NCI-H2081 (cell line): ENCODE data around the gene PTPRN2.

Experiments
- DNase-seq, 2 experiments: peaks; one replicate each; lab custom pipeline; 2025; lab: John Stamatoyannopoulos, UW

PTPRN2 gene

GRCh38 chr7:158576050-158576762 lies 11.4 kb downstream of the PTPRN2 start:
- DNase-seq, result no peak

- DNase-seq, result no peak
These were observed 13.2 kb downstream of the PTPRN2 start for GRCh38 chr7:158574308-158575036.

- DNase-seq, result no peak
These were observed 14.3 kb downstream of the PTPRN2 start for GRCh38 chr7:158573310-158573709.

GRCh38 chr7:158572000-158572828 lies 15.4 kb downstream of the PTPRN2 start:
- DNase-seq, result peak; percentile 9 to 35

- no peak for DNase-seq
These were observed 17.0 kb downstream of the PTPRN2 start for GRCh38 chr7:158570449-158571170.

GRCh38 chr7:158569858-158570323 lies 17.7 kb downstream of the PTPRN2 start:
- DNase-seq, result no peak

- no peak for DNase-seq
These were observed 18.4 kb downstream of the PTPRN2 start for GRCh38 chr7:158568974-158569857.

- DNase-seq, result peak in 1 of 2 experiments; percentile 74
These were observed 20.4 kb downstream of the PTPRN2 start for GRCh38 chr7:158567153-158567603.

- no peak for DNase-seq
These were observed 23.0 kb downstream of the PTPRN2 start for GRCh38 chr7:158564663-158565035.

GRCh38 chr7:158563911-158564662 lies 23.5 kb downstream of the PTPRN2 start:
- no peak for DNase-seq

- no peak for DNase-seq
These were observed 24.6 kb downstream of the PTPRN2 start for GRCh38 chr7:158563051-158563450.

- DNase-seq, result no peak
These were observed 25.1 kb downstream of the PTPRN2 start for GRCh38 chr7:158562517-158562916.

GRCh38 chr7:158561659-158562058 lies 26.0 kb downstream of the PTPRN2 start:
- no peak for DNase-seq

- DNase-seq, result no peak
These were observed 27.2 kb downstream of the PTPRN2 start for GRCh38 chr7:158560386-158560785.

- DNase-seq, result no peak
These were observed 28.3 kb downstream of the PTPRN2 start for GRCh38 chr7:158559356-158559755.

GRCh38 chr7:158558816-158559215 lies 28.8 kb downstream of the PTPRN2 start:
- no peak for DNase-seq

- no peak for DNase-seq
These were observed 30.2 kb downstream of the PTPRN2 start for GRCh38 chr7:158557441-158557755.

GRCh38 chr7:158556721-158557440 lies 30.7 kb downstream of the PTPRN2 start:
- no peak for DNase-seq

- no peak for DNase-seq
These were observed 32.5 kb downstream of the PTPRN2 start for GRCh38 chr7:158555034-158555520.
